Measurements from ENCODE around the gene UAP1L1. TPM values are rescaled to one million over a fixed set of nuclear protein-coding genes. Genes with fewer than 3 reads are reported as not detected.

UAP1L1 gene
- total RNA-seq, 1 donor from 2014 or later: 5.4 TPM

GRCh38 chr9:137084526-137084925, 7.2 kb downstream of the UAP1L1 start:
- no peak overlapping the region for H3K27ac Mint-ChIP-seq
- peaks cover 8% of the 10 kb centered on the region for H3K4me1 Mint-ChIP-seq (ENCODE audit: unreplicated experiment)
- H3K9me3 Mint-ChIP-seq: no peaks in the 10 kb centered on the region
- no peak for TF ChIP-seq CTCF (conservative IDR thresholded peaks at IDR 0.05)
- no peak overlapping the region for H3K4me3 Mint-ChIP-seq
- no peak for DNase-seq (ENCODE audit: extremely low spot score, unreplicated experiment)
- no peaks in the 10 kb centered on the region for H3K36me3 Mint-ChIP-seq
- H3K27me3 Mint-ChIP-seq: peaks cover 24% of the 10 kb centered on the region

GRCh38 chr9:137085920-137086530, 8.7 kb downstream of the UAP1L1 start:
- Mint-ChIP-seq H3K4me3 (peak overlapping the region; percentile 92), H3K36me3 (no peaks in the 10 kb centered on the region), H3K9me3 (no peaks in the 10 kb centered on the region), H3K27me3 (peaks cover 17% of the 10 kb centered on the region), H3K4me1 (ENCODE audit: unreplicated experiment) (peaks cover 8% of the 10 kb centered on the region), H3K27ac (peak overlapping the region; percentile 93)
- no peak for DNase-seq (ENCODE audit: extremely low spot score, unreplicated experiment)
- TF ChIP-seq CTCF (conservative IDR thresholded peaks at IDR 0.05): no peak

GRCh38 chr9:137086531-137087408, 9.5 kb downstream of the UAP1L1 start, which contains the start of gene MAN1B1:
Gene MAN1B1, plus strand, starts transcription at chr9:137086985. Its CDS starts 15 bp downstream, at chr9:137087000.
- peak within 1 kb of the TSS; percentile 92 for H3K4me3 Mint-ChIP-seq
- H3K27me3 Mint-ChIP-seq: peaks cover 12% of the 10 kb centered on the region
- H3K9me3 Mint-ChIP-seq: no peaks in the 10 kb centered on the region
- DNase-seq (ENCODE audit: extremely low spot score, unreplicated experiment): peak; percentile 99
- no peaks in the 10 kb centered on the region for H3K36me3 Mint-ChIP-seq
- peaks cover 8% of the 10 kb centered on the region for H3K4me1 Mint-ChIP-seq (ENCODE audit: unreplicated experiment)
- TF ChIP-seq CTCF (conservative IDR thresholded peaks at IDR 0.05): no peak
- peak within 1 kb of the TSS; percentile 93 for H3K27ac Mint-ChIP-seq

GRCh38 chr9:137087409-137087925, 10.2 kb downstream of the UAP1L1 start:
- DNase-seq (ENCODE audit: extremely low spot score, unreplicated experiment): no peak
- Mint-ChIP-seq H3K27ac (peak overlapping the region; percentile 35), H3K4me3 (peak overlapping the region; percentile 92), H3K36me3 (no peaks in the 10 kb centered on the region), H3K9me3 (no peaks in the 10 kb centered on the region), H3K4me1 (ENCODE audit: unreplicated experiment) (peaks cover 8% of the 10 kb centered on the region), H3K27me3 (peaks cover 9% of the 10 kb centered on the region)
- TF ChIP-seq CTCF (conservative IDR thresholded peaks at IDR 0.05): no peak

- DNase-seq (ENCODE audit: extremely low spot score, unreplicated experiment): no peak
- peak overlapping the region; percentile 35 for H3K27ac Mint-ChIP-seq
- no peaks in the 10 kb centered on the region for H3K36me3 Mint-ChIP-seq
- no peaks in the 10 kb centered on the region for H3K9me3 Mint-ChIP-seq
- TF ChIP-seq CTCF (conservative IDR thresholded peaks at IDR 0.05): no peak
- peaks cover 9% of the 10 kb centered on the region for H3K27me3 Mint-ChIP-seq
- peaks cover 8% of the 10 kb centered on the region for H3K4me1 Mint-ChIP-seq (ENCODE audit: unreplicated experiment)
- peak overlapping the region; percentile 92 for H3K4me3 Mint-ChIP-seq
Observed at GRCh38 chr9:137088121-137088520, 10.8 kb downstream of the UAP1L1 start.
